PFSK-1 (cell line): ENCODE results near the gene ZNF346.

Experiments used
- FOXP2 ChIP-seq: optimal IDR thresholded peaks from 2 replicates; pipeline ENCODE3; 2011; ENCODE audit warnings: borderline replicate concordance, control low read depth, inconsistent platforms; ENCODE audit not compliant: insufficient read depth; ENCODE audit errors: extremely low read length, extremely low read depth
- POLR2AphosphoS5 ChIP-seq: IDR thresholded peaks from 2 replicates; pipeline ENCODE4 v1.6.1; 2012; ENCODE audit warnings: low read depth, mild to moderate bottlenecking, control low read depth, low read length, moderate library complexity
- SIN3A ChIP-seq: IDR thresholded peaks from 2 replicates; pipeline ENCODE4 v1.6.1; 2012; ENCODE audit warnings: mild to moderate bottlenecking, low read length, moderate library complexity, borderline replicate concordance; ENCODE audit not compliant: insufficient read depth
- TAF1 ChIP-seq: IDR thresholded peaks from 2 replicates; pipeline ENCODE4 v1.6.1; 2012; ENCODE audit warnings: low read length, control low read depth, borderline replicate concordance; ENCODE audit not compliant: insufficient read depth
- TF ChIP-seq, protein P1 (sequence below), 2 experiments: IDR thresholded peaks; 2 replicates each; pipeline versions ENCODE4 v1.6.1 to v1.8.0; 2011 to 2012; ENCODE audit warnings: low read depth in 2 of 2, low read length in 2 of 2, control low read depth in 1 of 2, inconsistent platforms in 1 of 2, mild to moderate bottlenecking in 1 of 2, moderate library complexity in 1 of 2; ENCODE audit not compliant: insufficient read depth in 1 of 2

The ZNF346 gene

GRCh38 chr5:177107159-177107558, 84.7 kb downstream of the ZNF346 start:
- no peak for TF ChIP-seq TAF1
- no peak for TF ChIP-seq POLR2AphosphoS5
- TF ChIP-seq, protein P1, sequence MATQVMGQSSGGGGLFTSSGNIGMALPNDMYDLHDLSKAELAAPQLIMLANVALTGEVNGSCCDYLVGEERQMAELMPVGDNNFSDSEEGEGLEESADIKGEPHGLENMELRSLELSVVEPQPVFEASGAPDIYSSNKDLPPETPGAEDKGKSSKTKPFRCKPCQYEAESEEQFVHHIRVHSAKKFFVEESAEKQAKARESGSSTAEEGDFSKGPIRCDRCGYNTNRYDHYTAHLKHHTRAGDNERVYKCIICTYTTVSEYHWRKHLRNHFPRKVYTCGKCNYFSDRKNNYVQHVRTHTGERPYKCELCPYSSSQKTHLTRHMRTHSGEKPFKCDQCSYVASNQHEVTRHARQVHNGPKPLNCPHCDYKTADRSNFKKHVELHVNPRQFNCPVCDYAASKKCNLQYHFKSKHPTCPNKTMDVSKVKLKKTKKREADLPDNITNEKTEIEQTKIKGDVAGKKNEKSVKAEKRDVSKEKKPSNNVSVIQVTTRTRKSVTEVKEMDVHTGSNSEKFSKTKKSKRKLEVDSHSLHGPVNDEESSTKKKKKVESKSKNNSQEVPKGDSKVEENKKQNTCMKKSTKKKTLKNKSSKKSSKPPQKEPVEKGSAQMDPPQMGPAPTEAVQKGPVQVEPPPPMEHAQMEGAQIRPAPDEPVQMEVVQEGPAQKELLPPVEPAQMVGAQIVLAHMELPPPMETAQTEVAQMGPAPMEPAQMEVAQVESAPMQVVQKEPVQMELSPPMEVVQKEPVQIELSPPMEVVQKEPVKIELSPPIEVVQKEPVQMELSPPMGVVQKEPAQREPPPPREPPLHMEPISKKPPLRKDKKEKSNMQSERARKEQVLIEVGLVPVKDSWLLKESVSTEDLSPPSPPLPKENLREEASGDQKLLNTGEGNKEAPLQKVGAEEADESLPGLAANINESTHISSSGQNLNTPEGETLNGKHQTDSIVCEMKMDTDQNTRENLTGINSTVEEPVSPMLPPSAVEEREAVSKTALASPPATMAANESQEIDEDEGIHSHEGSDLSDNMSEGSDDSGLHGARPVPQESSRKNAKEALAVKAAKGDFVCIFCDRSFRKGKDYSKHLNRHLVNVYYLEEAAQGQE (IDR thresholded peaks at IDR 0.05; ENCODE audit: insufficient read depth in 1 of 2, low read depth in 2 of 2, low read length in 2 of 2): no peak
- no peak for TF ChIP-seq FOXP2
- no peak for TF ChIP-seq SIN3A

DNA sequence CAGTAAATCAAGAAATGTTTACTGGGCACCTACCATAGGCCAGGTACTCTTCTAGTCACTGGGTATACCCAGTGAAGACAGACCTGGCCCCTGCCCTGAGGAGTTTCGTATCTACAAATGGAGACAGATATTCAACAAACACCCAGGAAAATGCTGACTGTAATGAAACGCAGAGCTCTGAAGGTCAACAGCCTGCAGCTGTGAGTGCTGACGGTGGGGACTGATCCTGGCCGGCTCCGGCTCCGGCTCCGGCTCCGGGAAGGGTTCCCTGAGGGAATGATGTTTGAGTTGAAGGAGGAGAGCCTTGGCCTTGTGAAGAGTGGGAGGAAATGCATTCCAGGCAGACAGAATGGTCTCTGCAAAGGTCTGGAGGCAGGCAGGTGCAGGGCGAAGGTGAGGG, 87.3 kb downstream of the ZNF346 start:
- no peak for TF ChIP-seq POLR2AphosphoS5
- no peak for TF ChIP-seq TAF1
- TF ChIP-seq, protein P1 (IDR thresholded peaks at IDR 0.05; ENCODE audit: insufficient read depth in 1 of 2, low read depth in 2 of 2, low read length in 2 of 2): no peak
- TF ChIP-seq SIN3A: no peak
- TF ChIP-seq FOXP2: no peak

DNA sequence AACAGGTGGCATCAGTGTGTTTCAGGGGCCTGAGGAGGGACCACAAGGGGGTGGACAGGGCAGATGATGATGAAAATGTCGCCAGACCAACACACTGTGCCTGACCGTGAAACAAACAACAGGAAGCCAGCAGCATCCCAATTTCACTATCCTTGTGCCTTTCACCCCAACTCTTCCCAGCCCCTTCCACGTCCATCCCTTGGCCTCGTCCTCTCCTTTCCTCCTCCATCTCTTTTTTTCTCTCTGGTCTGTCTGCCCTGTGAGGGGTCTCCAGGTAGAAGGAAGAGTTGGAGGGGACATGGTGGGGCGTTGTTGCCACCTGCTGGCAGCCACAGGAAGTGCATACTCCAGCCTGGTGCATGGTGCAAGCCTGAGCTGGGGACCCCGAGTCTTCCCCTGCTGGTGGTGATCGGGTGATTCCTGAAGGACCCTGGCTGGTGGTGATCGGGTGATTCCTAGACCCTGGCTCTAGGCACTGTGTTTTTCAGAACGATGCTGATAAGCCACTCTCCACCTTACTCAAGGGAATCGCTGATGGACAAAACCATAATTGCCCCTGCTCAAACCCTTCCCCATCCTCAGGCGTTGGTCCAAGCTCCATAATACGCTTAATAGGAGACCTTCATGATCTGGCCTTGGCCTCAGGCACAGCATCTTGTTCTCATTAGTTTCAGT, 89.4 kb downstream of the ZNF346 start:
- TF ChIP-seq FOXP2 (no peak), TAF1 (no peak), SIN3A (no peak), POLR2AphosphoS5 (no peak)
- TF ChIP-seq, protein P1 (IDR thresholded peaks at IDR 0.05; ENCODE audit: insufficient read depth in 1 of 2, low read depth in 2 of 2, low read length in 2 of 2): no peak

DNA sequence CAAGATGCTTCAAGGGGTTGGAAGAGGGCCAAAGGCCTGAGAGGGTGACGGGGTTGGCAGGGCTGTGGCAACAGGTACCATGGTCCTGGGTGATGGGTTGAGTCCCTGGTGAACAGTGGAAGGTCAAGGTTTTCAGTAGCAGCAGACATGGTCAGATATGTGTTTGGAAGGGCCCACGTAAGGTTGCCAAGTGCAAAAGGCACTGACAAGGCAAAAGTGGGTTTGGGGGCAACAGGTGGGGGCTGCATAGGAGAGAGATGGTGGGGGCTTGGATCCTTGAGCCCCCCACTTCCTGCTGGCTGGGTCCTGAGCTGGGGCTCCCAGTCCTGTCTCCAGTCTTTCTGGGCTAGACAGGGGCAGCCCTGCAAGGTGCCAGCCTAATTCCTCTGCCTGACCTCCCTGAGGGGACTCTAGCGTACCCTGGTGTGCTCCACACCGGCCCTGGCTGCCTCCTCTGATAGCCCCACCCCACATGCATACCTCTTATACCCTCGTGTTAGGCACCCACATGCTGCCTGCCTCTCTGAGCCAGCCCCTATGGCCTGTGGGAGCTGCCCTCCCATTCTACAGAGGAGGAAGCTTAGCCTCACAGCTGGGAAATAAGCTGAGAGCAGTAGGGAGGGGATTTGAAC, 90.2 kb downstream of the ZNF346 start:
- TF ChIP-seq POLR2AphosphoS5 (no peak), TAF1 (no peak), FOXP2 (no peak), SIN3A (no peak)
- TF ChIP-seq, protein P1 (IDR thresholded peaks at IDR 0.05; ENCODE audit: insufficient read depth in 1 of 2, low read depth in 2 of 2, low read length in 2 of 2): no peak
